Peyer's patch (tissue), 4 donors: ENCODE data around the gene MRPL50.
"Not testable (repeated sequence)": the region's sequence is repeated elsewhere in the genome, so short reads cannot be mapped to it uniquely, and the experiment has no call there.

Source experiments
- POLR2A ChIP-seq, 2 donors: fragments of 450-650 bp; IDR thresholded peaks; one replicate each; pipeline ENCODE4 v1.5.1; 2017; ENCODE audit warnings: antibody characterized with exemption in 2 of 2, mild to moderate bottlenecking in 2 of 2, moderate library complexity in 2 of 2
- TF ChIP-seq, protein P1 (sequence below), 6 experiments: fragments of 450-650 bp in 4 of 6; fragments of 200-600 bp in 2 of 6; sonication (generic) in 1 of 6; IDR thresholded peaks; one replicate each; pipeline ENCODE4 v1.5.1; 2017 to 2019; ENCODE audit warnings: antibody characterized with exemption in 6 of 6, mild to moderate bottlenecking in 3 of 6, moderate library complexity in 1 of 6

- TF ChIP-seq, protein P1, sequence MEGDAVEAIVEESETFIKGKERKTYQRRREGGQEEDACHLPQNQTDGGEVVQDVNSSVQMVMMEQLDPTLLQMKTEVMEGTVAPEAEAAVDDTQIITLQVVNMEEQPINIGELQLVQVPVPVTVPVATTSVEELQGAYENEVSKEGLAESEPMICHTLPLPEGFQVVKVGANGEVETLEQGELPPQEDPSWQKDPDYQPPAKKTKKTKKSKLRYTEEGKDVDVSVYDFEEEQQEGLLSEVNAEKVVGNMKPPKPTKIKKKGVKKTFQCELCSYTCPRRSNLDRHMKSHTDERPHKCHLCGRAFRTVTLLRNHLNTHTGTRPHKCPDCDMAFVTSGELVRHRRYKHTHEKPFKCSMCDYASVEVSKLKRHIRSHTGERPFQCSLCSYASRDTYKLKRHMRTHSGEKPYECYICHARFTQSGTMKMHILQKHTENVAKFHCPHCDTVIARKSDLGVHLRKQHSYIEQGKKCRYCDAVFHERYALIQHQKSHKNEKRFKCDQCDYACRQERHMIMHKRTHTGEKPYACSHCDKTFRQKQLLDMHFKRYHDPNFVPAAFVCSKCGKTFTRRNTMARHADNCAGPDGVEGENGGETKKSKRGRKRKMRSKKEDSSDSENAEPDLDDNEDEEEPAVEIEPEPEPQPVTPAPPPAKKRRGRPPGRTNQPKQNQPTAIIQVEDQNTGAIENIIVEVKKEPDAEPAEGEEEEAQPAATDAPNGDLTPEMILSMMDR (IDR thresholded peaks at IDR 0.05), result not testable (repeated sequence)
- not testable (repeated sequence) for TF ChIP-seq POLR2A (IDR thresholded peaks at IDR 0.05)
Measured at GRCh38 chr9:101384873-101385536, 13.4 kb downstream of the MRPL50 start, which contains the start of gene BAAT.
